NCI-H2196 treated with DMSO at 0.1 percent for 48 hours (cell line): Measurements from ENCODE around the gene AGBL4.
"Not testable (repeated sequence)": the region's sequence is repeated elsewhere in the genome, so short reads cannot be mapped to it uniquely, and the experiment has no call there.

Source experiments
- DNase-seq: peaks from one replicate; lab custom pipeline; 2025; ENCODE audit not compliant: unreplicated experiment; lab: John Stamatoyannopoulos, UW

The AGBL4 gene

DNA sequence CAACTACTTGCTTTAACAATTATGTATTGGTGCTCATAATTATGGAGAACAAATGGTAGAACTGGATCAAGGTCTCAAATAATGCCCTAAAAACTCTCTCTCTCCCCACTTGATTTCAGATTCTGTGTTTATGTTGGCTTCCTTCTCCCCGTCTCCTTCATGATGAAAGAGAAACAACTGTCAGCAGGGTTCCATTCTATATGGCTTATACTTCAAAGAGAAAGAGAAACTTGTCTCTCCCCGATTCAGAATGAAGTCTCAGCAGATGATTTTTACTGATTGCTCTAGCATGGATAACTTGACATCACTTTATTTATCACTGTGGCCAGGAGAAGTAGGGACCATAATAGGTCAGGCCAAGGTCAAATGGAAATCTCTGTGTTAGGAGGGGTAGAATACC is 575.6 kb downstream of the AGBL4 start:
- DNase-seq, result no peak

DNA sequence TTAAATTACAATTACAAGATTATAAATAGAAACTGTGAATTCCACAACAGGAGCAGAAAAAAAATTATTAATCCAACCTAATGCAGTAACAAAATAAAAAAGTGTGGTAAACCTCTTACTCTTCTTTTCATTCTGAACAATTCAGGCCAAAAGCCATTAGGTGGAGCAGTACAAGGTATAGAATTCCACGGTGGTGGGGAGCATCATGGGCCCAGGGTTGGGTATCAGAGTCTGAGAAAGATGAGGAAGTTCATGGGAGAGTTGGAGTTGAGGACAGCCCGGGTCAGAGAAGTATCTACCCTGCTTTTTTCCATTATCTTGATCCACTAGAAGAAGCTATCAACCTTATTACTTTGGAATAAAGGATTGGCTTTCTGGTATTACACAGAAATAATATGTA is 586.9 kb downstream of the AGBL4 start:
- DNase-seq, result no peak

DNA sequence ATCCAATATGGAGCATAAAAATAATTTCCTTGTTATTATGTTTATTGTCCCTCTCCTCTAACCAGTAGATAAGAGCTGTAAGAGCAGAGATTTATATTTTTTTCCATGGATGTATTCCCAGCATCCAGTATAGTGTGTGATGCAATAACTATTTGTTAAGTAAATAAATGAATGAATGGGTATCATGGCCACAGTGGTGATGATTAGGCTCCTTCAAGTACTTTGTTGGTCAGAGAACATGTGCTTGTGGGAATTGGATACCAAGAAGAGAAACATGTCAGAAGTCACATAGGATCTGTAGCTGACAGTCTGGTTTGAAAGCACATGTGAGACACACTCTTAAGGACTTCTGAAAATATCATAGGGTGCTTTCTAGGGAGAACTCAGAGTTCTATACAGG is 588.5 kb downstream of the AGBL4 start:
- peak; percentile 10 for DNase-seq

DNA sequence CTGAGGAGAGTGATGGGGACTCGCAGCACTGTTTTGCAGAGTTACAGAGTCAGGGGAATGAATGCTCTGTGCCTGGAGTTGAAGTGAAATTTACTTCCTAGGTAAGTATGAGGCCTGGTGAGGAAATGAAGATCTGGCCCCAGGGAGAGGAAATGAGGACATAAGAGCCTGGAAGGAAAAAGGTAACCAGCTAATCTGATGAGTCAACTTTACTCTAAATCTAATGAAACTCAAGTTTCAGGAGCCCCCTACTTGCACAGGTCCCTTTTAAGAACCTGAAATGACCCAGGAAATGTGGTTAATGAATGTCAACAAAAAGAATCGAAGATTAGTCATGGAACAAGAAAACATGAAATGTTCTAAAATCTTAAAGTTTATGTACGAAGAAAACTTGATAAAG is 599.0 kb downstream of the AGBL4 start:
- DNase-seq, result no peak

DNA sequence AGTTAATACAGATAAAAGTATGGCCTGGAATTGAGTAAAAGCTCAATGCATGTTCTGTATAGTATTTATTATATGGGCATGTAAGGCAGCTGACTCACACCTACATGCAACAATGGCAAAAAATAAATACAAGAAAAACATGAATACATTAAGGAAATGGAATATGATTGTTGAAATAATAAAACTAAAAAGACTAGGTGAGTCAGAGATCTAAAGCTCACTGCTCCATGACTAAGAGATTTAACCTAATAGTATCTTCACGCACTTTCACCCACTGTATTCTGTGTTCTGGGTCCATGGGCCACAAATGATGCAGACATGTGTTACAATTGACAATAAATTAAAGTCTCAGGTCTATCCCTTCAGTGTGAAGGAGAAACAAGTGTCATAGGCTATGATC is 607.0 kb downstream of the AGBL4 start:
- DNase-seq, result no peak

DNA sequence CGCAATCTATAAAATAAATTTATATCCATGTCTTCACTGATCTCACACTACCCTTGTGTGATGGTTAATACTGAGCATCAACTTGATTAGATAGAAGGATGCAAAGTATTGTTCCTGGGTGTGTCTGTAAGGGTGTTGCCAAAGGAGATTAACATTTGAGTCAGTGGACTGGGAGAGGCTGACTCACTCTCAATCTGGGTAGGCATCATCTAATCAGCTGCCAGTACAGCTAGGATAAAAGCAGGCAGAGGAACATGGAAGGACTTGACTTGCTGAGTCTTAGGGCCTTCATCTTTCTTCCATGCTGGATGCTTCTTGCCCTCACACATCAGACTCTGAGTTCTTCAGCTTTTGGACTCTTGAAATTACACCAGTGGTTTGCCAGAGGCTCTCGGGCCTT is 615.4 kb downstream of the AGBL4 start:
- no peak for DNase-seq

DNA sequence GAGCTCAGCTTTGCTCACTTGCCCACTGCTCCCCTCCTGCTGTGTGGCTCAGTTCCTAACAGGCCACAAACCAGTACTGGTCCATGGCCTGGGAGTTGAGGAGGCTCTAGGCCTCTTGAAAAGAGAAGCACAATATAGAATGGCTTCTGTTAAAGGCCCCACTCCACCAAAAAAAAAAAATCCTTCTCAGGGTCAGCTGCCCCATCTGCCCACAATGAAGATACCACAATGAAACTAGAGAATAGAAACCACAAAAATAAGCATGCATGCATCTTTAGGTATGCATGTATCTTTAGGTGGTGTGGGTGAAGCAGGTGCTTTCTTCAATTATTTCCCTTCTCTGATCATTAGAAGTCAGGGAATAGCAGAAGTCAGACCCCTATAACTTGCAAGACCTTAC is 626.7 kb downstream of the AGBL4 start:
- no peak for DNase-seq

DNA sequence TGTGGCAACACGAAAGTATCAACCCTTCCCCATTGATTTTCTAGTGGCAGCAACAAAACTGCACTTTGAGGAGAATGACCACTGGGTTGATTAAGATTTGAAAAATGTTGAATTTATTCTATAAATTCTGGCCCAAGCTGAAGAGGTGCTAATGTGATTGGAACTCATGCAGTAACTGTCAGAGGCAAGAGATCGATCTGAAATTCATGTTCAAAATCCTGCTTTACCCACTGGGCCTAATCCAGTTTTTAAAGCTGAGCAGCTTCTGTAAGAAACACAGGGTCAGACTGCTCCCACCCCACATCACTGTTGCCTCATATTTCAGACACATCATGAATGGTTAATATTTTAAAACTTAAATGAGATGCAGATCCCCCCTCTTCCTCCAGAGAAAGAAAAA is 629.6 kb downstream of the AGBL4 start:
- no peak for DNase-seq

DNA sequence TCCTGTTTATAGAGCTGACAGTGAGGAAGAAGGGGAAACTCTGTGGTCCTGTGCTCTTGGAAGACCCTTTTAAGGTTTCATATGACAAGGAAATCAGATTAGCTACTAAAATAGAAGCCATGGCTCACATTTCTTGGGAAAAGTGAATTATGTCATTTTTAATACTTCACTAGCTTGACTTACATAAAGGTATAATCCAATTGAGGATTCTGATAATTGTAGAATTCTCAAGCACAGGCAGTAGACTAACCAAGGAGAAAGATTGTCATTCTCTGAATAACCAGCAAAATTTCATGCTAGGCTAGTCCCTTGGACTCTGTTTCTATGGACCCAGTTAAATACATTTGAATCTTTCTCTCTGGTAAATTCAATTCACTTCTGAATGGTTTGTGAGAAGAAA is 634.1 kb downstream of the AGBL4 start:
- DNase-seq, result no peak

DNA sequence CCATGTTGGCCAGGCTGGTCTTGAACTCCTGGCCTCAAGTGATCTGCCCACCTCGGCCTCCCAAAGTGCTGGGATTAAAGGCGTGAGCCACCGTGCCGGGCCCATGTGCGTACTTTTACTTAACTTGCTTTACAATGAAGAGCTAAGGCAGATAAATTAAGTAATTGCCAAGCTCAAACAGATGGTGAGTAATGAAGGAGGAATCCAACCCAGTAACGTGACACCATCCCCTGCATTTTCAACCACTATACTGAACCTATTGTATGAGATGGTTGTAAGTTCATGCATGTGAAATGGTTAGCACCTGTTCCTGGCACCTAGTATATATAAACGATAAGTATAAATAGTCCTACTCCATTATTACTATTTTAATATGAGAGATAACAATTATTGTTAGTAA is 659.1 kb downstream of the AGBL4 start:
- no peak for DNase-seq

DNA sequence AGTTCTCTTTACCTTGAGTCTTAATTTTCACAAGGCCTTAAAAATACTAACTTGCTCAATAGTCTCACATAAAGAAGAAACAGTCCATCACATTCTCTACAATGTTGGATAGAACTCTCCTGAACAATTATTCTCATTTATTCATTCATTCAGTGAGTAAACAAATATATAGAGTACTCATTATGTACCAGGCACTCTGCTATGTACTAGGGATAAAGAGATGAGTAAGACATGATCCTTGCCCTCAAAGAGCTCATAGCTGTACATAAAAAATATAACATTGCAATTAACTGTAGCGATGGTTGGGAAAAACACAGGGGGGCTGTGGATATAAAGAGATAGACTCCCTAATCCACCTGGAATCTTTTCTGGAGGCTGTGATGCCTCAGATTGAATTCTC is 660.1 kb downstream of the AGBL4 start:
- no peak for DNase-seq

DNA sequence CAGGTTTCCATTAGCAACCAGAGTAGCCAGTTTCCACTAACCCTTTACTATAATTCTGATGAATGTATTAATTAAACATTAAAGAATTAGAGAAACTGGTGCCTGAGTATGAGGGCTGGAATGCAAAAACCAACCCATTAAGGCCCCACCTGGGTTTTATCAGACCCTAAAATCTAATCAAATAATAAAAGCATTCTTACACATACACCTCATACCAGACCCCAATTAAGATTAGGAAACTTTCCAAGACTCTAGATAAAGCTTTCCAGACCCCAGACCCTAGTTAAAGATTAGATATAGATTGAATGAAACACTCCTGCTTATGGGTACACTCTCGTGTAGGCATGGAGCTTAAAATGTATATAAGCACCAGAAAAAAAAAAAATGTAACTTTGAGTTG is 665.7 kb downstream of the AGBL4 start:
- no peak for DNase-seq

GRCh38 chr1:49356594-49356993 is 667.2 kb downstream of the AGBL4 start:
- DNase-seq, result no peak

DNA sequence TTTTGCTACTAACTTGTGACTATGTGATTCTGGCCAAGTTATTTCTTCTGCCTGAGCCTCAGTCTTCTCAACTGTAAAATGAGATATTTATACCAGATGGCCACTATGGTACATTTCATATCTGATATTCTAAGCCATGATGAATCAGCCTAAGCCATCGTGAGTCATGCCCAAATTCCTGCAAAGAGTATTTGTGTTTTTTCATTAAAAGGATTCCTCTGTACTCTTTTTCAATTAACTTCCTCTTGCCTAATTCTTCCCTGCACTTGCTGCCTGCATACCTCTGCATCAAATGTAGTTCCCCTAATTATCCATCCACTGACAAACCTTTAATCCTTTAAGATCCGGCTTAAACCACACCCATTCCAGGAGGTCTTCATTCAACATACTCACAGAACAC is 672.0 kb downstream of the AGBL4 start:
- no peak for DNase-seq

DNA sequence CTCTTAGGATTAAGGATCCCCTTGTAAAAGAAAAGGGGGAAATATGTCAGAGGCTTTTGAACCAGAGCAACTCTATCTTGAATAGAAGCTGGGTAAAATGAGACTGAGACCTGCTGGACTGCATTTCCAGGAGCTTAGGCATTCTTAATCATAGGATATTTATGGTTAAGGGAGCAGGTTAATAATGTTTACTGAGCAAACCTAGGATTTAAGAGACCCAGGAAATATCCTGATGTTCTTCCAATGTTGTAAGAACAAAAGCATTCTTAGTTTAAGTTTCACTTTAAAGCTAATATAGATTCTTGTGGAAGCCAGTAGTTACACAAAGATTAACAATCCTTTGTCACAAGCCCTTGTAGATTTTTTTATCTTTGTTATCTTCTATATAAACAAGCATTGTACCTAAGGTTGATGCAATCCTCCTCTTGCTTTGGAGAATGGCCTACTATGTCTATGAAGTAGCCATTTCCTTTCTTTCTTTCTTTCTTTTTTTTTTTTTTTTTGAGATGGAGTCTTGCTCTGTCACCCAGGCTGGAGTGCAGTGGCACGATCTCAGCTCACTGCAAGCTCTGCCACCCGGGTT is 676.9 kb downstream of the AGBL4 start:
- DNase-seq, result no peak

GRCh38 chr1:49340576-49340975 is 683.2 kb downstream of the AGBL4 start:
- no peak for DNase-seq

- no peak for DNase-seq
Observed at GRCh38 chr1:49339043-49339442, 684.7 kb downstream of the AGBL4 start.

DNA sequence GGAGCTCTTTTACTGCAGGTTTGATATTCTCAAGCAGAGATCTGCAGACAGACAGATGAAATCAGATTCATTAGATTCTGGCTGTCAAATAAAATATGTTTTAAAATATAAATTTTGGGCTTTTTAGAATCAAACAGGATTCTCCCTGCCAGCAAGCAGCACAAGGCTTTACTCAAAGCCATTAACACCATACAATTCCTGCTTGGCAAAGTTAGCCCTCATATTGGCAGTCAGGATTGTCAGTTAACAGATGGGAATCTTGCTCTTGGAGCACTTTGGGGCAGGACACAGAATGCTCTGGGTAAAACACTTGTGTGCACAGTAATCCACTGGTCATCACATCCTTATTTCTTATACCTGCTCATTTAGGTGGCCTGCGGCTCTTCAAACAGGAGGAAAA is 686.5 kb downstream of the AGBL4 start:
- DNase-seq, result no peak

DNA sequence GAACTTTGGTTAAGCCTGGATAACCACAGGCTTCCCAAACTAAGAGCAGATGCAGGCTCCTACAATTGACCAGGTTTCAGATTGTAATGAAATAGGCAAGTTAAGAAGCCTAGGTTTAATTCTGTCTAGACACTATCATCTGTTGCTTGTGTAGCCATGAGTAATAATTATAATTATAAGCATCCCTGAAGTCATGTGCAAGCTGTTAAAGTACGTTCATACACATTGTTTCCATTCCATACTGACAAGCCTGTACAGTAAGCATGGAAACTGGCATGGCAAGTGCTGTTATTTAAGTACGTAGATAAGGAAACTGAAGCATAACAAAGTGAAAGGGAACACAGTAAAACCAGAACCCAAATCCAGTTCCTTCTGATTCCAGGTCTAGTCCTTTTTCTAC is 689.8 kb downstream of the AGBL4 start:
- DNase-seq, result no peak

DNA sequence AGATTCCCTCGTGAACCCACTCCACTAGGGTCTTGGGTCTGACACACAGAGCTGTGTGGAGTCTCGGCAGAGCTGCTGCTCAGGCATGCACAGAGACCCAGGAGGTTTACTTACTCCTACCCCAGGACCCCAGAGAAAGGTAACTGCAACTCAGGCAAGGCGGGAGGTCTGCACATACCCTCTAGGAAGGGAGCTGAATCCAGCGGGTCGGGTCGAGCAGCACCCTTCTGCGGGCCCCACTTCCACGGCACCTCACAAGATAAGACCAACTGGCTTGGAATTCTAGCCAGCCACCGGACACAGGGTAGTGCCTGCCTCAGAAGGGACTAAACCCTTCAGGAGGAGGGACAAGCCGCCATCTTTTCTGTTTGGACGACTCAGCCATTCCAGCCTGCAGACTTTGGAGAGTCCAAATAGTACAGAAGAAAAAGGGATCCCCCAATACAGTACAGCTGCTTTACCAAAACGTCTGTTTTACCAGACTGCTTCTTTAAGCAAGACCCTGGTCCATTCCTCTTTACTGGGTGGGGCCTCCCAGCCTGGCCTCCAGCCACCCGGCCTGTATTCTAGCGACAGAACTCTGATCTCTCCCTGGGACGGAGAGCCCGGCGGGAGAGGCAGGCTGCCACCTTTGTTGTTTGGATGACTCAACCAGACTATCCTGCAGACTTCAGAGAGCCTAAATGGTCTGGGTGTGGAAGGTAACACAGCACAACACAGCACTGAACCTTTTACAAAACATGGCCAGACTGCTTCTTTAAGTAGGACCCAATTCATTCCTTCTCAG is 692.5 kb downstream of the AGBL4 start:
- no peak for DNase-seq

DNA sequence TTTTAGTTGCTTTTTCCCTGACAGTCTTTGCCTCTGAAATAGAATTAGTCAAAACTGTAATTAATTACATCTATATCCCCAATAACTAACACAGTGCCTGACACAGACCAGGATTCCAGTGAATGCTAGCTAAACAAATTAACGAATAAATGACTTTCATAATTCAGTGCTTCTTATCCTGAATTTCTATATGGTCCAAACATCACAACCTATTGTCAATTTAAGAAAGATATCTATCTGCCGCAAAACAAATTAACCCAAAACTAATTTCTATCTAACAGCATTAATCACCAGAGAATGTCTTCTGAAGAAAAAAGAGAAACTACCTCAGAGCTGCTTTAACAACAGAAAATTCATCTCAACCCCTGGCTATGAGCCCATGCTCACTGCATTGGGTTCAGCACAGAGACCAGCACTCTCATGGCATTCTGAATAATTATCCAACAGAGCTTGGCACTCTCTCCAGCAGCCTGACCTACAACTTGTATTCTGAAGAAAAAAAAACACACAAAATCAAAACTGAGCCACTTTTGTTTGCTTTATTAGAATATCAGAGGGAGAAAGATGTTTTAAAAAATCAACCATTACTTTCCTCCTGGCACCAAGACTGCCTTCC is 699.7 kb downstream of the AGBL4 start:
- DNase-seq, result no peak

GRCh38 chr1:49320493-49320892 is 703.3 kb downstream of the AGBL4 start:
- DNase-seq, result not testable (repeated sequence)
